Activated T-cell treated with anti-CD3 and anti-CD28 coated beads for 1 hour (primary cell): ENCODE data around the gene REC8.

Experiments
- DNase-seq: peaks from one replicate; pipeline ENCODE4 v3.0.0-alpha.2; 2020; ENCODE audit warnings: low read depth

The REC8 gene

GRCh38 chr14:24138396-24139271, 33.2 kb upstream of the REC8 start:
- no peak for DNase-seq

GRCh38 chr14:24139272-24139934, 32.5 kb upstream of the REC8 start:
- no peak for DNase-seq

GRCh38 chr14:24141097-24141880, 30.6 kb upstream of the REC8 start, which contains the start of gene EMC9:
Gene EMC9 (minus strand): TSS chr14:24141591. CDS start chr14:24141304, 287 bp downstream.
- peak; percentile 98 for DNase-seq

GRCh38 chr14:24143511-24143910, 28.4 kb upstream of the REC8 start:
- DNase-seq, result no peak

- DNase-seq, result no peak
These were observed 27.4 kb upstream of the REC8 start for GRCh38 chr14:24144451-24144850.

DNA sequence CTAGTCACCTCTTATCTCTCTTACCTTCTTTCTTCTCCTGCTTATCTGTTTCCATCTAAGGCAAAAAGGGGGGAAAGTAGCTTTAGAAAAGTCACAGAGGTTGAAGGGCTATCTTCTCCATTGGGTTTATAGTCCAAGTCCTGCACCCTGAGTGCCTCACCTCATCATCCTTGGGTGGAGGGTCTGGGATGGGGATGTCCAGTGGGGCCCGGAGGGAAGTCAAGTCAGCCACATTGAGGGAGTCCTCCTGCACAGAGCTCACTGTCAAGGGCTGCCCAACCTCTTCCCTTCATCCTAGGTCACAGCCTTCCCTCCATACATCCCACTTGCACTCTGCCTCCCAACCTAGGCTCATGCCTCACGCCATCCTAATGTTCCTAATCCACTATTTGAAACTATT, 26.7 kb upstream of the REC8 start:
- no peak for DNase-seq

DNA sequence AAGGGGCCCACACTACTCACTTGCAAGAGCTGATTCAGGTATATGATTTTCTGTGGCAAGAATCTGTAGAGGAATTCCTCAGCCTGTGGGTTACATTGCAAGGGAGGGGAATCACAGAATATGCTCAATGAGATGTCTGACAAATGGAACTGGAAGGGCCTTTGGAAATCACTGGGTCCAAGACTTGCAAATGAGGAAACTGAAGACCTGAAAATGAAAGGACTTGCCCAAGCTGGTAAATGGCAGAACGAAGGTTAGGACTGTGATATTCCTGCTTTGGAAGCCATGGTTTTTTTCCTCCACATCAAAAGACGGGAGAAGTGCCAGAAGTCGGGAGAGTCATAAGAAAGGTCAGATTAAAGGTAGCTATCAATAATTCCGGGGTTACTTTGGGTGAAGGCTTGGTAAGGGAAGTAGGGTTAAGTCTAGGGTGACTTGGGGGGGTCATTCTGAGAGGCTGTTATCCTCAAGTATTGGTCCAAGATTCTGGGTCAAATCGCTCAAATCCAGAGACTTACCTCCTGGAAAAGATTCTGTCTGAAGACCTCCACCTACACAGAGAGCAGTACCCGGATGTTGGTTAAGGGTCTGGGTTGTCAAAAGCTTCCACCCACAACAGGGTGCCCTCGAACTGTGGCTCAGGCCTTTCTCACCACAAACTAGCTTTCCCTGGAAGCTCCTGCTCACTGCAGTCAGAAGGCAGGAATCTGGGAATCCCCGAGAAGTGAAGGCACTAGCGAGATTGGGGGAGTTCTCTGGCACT, 26.0 kb upstream of the REC8 start:
- no peak for DNase-seq

- peak; percentile 66 for DNase-seq
These were observed 25.4 kb upstream of the REC8 start, which contains the start of gene PSME2 for GRCh38 chr14:24146453-24146977. Gene PSME2 (minus strand): TSS chr14:24146610. CDS start chr14:24146581, 29 bp downstream.

GRCh38 chr14:24146978-24147760, 24.7 kb upstream of the REC8 start, which contains the start of gene RNF31:
Gene RNF31 (plus strand): TSS chr14:24147498. CDS start chr14:24147699, 201 bp downstream.
- DNase-seq, result peak; percentile 96

DNA sequence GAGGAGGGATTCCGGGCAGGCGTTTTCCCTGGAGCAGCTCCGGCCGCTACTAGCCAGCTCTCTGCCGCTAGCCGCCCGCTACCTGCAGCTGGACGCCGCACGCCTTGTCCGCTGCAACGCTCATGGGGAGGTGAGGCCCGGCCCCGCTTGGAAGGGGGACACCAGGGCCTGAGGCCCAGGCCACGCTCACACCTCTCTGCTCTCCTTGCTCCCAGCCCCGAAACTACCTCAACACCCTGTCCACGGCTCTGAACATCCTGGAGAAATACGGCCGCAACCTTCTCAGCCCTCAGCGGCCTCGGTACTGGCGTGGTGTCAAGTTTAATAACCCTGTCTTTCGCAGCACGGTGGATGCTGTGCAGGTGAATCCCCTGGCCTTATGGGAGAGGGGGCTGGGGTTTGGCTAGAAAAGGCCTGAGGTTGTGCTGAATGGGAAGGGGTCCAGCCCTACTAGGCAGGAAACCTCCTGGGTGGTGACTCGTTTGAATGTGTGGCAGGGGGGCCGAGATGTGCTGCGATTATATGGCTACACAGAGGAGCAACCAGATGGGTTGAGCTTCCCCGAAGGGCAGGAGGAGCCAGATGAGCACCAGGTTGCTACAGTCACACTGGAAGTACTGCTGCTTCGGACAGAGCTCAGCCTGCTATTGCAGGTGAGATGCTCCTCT, 24.0 kb upstream of the REC8 start:
- DNase-seq, result no peak

DNA sequence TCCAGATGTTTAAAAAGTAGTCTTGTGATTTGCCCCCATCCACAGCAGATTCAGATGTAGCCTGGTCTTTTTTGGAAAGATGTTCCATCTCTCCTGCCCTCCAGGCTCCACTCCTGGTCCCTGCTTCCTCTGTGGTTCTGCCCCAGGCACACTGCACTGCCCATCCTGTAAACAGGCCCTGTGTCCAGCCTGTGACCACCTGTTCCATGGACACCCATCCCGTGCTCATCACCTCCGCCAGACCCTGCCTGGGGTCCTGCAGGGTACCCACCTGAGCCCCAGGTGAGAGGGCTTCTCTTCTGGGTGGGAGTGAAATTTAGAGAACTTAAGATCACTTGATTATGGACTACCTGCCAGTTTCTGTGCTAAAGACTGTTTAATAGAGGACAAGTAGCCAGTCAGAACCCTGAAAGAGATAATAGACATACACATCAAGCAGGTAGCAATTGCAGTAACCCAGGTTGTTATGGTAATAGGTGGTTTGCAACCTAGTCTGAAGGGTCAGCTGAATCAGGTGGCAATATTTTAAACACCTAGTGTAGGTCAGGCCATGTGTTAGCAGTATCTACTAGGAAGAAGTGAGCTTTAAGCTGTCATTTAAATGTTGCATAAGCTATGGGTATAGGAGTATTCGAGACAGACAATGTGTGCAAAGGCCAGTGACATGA, 22.4 kb upstream of the REC8 start:
- no peak for DNase-seq

DNA sequence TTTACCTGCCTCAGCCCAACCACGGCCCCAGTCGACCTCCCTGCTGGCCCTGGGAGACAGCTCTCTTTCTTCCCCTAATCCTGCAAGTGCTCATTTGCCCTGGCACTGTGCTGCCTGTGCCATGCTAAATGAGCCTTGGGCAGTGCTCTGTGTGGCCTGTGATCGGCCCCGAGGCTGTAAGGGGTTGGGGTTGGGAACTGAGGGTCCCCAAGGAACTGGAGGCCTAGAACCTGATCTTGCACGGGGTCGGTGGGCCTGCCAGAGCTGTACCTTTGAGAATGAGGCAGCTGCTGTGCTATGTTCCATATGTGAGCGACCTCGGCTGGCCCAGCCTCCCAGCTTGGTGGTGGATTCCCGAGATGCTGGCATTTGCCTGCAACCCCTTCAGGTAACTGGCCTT, 21.8 kb upstream of the REC8 start:
- no peak for DNase-seq

- no peak for DNase-seq
These were observed 21.3 kb upstream of the REC8 start for GRCh38 chr14:24150567-24150966.

- DNase-seq, result no peak
These were observed 20.9 kb upstream of the REC8 start for GRCh38 chr14:24150993-24151392.

DNA sequence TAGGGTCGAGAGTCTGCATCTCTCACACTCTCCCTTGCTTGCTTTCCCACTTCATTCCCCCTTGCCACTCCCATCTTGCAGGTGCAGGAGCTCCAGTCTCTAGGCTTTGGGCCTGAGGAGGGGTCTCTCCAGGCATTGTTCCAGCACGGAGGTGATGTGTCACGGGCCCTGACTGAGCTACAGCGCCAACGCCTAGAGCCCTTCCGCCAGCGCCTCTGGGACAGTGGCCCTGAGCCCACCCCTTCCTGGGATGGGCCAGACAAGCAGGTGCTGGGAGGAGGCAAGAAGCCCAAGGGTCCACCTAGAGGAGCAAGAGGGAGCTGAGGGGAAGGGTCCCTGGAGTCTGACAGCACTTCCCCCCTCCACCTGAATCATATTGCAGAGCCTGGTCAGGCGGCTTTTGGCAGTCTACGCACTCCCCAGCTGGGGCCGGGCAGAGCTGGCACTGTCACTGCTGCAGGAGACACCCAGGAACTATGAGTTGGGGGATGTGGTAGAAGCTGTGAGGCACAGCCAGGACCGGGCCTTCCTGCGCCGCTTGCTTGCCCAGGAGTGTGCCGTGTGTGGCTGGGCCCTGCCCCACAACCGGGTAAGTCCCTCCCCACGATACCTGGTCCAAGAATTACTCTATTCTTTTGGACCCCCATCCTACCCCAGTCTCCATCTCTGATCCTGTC, 20.3 kb upstream of the REC8 start:
- no peak for DNase-seq

DNA sequence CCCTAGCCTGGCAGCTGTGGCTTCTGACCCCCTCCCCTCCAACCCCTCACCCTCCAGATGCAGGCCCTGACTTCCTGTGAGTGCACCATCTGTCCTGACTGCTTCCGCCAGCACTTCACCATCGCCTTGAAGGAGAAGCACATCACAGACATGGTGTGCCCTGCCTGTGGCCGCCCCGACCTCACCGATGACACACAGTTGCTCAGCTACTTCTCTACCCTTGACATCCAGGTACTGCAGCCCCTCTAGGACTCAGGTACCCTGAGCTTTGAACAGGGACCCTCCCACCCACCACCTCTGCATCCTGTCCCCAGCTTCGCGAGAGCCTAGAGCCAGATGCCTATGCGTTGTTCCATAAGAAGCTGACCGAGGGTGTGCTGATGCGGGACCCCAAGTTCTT, 16.8 kb upstream of the REC8 start:
- DNase-seq, result no peak

- DNase-seq, result no peak
These were observed 15.0 kb upstream of the REC8 start for GRCh38 chr14:24156840-24157239.

DNA sequence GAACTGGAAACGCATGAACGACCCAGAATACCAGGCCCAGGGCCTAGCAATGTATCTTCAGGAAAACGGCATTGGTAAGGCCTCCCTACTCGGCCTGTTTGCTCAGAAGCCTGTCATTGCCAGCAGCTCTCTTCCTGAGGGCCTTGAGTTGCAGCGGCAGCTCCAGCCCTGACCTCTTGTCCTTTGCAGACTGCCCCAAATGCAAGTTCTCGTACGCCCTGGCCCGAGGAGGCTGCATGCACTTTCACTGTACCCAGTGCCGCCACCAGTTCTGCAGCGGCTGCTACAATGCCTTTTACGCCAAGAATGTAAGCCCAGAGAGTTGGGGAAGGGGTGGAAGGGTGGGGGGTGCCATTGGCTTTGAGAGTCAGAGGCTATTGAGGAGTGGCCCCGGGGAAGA, 14.5 kb upstream of the REC8 start:
- DNase-seq, result no peak
